AG09309 (cell line): ENCODE results near the gene RFX4.
"Not testable (repeated sequence)": the region's sequence is repeated elsewhere in the genome, so short reads cannot be mapped to it uniquely, and the experiment has no call there.

Source experiments
- DNase-seq: peaks from one replicate; pipeline ENCODE4 v3.0.0-alpha.2; 2010; ENCODE audit warnings: low read depth
- H3K4me3 ChIP-seq: 2 replicates; pipeline ENCODE4 v1.5.1; 2011; ENCODE audit warnings: mild to moderate bottlenecking, low read depth, low read length, moderate library complexity; ENCODE audit not compliant: control insufficient read depth
- TF ChIP-seq, protein P1 (sequence below): IDR thresholded peaks from 2 replicates; pipeline ENCODE4 v1.5.1; 2011; ENCODE audit warnings: mild to moderate bottlenecking, low read depth, low read length, inconsistent platforms; ENCODE audit not compliant: insufficient read depth, control insufficient read depth; ENCODE audit errors: missing control alignments

The RFX4 gene

DNA sequence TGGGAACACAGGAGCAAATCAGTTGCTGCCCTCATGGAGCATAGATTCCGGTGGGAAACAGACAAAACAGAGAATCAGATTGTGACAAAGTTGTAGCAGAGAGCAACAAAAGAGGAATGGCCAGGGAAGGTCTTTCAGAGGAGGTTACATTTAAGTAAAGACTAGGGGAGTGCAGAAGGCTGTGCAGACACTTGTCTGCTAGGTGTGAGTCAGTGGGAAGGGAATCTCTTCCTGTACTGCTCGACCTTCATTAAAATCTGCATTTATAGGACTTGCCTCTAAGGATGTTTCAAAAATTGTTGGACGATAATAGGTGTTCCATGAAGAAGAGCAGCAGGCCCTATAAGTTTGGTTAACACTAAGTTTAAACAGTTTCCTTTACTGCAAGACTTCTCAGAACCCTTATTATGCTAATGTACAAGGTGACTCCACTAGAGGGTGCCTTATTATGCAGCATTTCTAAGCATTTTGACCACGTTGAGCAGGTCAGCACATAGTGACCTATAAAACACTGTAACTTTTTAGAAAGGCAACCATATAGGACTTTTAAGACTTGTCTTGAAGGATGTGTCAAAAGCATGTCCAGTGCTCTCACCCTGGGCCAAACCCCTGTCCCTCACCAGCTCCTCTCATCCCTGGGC lies 99.9 kb downstream of the RFX4 start:
- no peak overlapping the region for H3K4me3 ChIP-seq
- TF ChIP-seq, protein P1, sequence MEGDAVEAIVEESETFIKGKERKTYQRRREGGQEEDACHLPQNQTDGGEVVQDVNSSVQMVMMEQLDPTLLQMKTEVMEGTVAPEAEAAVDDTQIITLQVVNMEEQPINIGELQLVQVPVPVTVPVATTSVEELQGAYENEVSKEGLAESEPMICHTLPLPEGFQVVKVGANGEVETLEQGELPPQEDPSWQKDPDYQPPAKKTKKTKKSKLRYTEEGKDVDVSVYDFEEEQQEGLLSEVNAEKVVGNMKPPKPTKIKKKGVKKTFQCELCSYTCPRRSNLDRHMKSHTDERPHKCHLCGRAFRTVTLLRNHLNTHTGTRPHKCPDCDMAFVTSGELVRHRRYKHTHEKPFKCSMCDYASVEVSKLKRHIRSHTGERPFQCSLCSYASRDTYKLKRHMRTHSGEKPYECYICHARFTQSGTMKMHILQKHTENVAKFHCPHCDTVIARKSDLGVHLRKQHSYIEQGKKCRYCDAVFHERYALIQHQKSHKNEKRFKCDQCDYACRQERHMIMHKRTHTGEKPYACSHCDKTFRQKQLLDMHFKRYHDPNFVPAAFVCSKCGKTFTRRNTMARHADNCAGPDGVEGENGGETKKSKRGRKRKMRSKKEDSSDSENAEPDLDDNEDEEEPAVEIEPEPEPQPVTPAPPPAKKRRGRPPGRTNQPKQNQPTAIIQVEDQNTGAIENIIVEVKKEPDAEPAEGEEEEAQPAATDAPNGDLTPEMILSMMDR = peak; percentile 35
- DNase-seq = no peak

DNA sequence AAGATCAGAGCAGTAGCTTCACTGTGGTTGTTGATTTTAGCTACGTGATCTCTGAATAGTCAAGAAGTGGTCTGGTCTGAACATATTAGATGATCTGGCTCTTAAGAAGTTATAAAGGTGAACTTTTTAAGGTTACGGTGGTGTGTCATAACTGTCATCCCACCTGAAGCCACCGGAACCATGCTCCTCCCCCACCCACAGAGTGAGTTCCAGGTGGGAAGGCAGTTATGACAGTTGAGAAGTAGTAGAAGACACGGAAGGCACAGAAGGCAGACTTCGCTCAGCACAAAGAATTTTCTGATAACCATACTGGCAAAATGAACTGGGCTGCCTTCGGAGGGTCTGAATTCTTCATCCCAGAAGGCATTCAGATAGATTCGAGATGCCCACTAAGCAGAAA lies 101.7 kb downstream of the RFX4 start:
- H3K4me3 ChIP-seq = no peak overlapping the region
- TF ChIP-seq, protein P1 = no peak
- no peak for DNase-seq

DNA sequence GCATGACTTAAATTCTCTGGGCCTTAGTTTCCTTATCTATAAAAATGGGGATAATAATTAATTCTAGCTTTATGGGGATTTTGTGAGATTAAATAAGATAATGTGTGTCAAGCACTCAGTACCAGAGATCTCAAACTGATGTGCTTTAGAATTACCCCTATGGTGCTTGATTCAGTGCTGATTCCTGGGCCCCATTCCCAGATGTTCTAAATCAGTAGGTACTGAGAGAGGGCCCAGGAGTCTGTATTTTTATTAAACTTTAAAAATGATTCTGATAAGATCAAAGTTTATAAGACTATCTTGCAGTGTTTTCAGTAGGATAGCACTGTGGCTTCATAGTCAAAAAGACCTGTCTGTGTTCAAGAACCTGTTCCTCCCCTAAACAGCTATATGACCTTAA lies 102.6 kb downstream of the RFX4 start:
- TF ChIP-seq, protein P1 = no peak
- no peak overlapping the region for H3K4me3 ChIP-seq
- no peak for DNase-seq

DNA sequence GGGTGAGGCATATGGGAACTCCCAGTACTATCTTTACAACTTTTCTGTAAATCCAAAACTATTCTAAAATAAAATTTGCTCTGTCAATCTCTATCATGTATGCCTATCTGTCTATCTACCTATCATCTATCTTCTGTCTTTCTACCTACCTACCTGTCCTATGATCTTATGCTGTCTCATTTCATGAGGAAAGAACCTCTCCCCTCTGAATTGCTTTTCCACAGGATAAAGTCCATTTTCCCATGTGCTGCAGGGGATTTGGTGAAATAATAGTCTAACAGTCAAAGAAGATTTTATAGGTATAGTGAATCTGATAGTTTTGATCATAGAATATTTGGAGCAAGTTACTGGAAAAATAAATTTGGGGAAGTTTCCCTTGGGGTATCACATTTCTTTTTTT lies 104.9 kb downstream of the RFX4 start:
- no peak for DNase-seq
- H3K4me3 ChIP-seq = no peak overlapping the region
- TF ChIP-seq, protein P1 = no peak

DNA sequence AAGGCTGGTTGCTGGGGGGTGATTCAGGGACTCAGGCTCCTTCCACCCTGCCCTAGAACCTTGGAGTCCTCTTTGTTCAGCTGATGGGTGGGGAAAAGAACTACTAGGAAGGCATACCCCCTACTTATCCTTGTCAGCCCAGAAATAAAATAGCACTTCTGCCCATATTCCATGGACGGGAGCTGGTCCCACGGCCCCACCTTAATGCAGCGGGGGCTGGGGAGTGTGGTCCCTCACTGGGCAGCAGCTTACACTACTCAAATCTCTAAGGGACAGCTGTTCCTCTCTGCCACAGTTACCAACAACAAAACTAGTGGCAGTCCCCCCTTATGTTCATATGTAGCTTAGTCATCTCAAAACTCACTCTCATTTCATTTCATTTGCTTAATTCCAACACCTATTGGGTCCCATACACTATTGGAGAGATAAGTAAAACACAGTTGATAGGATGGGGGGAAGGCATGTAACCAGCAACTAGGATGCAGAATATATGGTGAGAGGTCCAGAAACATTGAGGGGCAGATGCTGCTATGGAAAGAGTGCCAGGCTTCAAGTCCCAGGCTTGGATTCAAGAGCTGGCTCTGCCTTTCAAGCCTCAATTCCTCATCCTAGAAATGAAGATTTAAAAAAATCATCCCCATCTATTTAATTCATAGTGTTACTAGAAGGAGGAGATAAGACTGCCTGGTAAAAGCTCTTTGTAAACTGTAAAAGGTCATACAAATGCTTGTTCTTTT lies 107.9 kb downstream of the RFX4 start:
- H3K4me3 ChIP-seq = no peak overlapping the region
- no peak for DNase-seq
- TF ChIP-seq, protein P1 = no peak

DNA sequence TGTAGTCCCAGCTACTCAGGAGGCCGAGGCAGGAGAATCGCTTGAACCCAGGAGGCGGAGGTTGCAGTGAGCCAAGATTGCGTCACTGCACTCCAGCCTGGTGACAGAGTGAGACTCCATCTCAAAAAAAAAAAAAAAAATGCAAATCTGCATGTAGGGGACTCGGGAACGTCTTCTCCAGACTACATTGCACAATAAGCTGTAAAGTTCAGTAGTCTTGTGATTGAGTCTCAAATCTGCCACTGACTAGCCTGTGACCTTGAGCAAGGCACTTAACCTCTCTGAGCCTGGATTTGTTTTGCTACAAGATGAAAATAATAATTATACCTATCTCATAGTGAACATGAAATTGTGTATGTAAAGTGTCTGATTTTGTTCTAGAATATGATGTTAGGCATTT lies 109.2 kb downstream of the RFX4 start:
- DNase-seq, H3K4me3 ChIP-seq: not testable (repeated sequence)
